Peyer's patch (tissue), 4 donors: Measurements from ENCODE around the gene B9D2.

Experiments used
- CTCF ChIP-seq, 6 experiments: fragments of 450-650 bp in 4 of 6; fragments of 200-600 bp in 2 of 6; sonication (generic) in 1 of 6; IDR thresholded peaks; one replicate each; pipeline ENCODE4 v1.5.1; 2017 to 2019; ENCODE audit warnings: antibody characterized with exemption in 6 of 6, mild to moderate bottlenecking in 3 of 6, moderate library complexity in 1 of 6
- POLR2A ChIP-seq, 2 donors: fragments of 450-650 bp; IDR thresholded peaks; one replicate each; pipeline ENCODE4 v1.5.1; 2017; ENCODE audit warnings: antibody characterized with exemption in 2 of 2, mild to moderate bottlenecking in 2 of 2, moderate library complexity in 2 of 2

- no peak for TF ChIP-seq CTCF (IDR thresholded peaks at IDR 0.05)
- TF ChIP-seq POLR2A (IDR thresholded peaks at IDR 0.05): no peak
Measured at GRCh38 chr19:41323430-41324125, 40.4 kb downstream of the B9D2 start.
